Heart left ventricle (tissue), 16 donors: ENCODE data around the gene ZNF775. TPM values are rescaled to one million over a fixed set of nuclear protein-coding genes. Genes with fewer than 3 reads are reported as not detected.
"Not testable (repeated sequence)": the region's sequence is repeated elsewhere in the genome, so short reads cannot be mapped to it uniquely, and the experiment has no call there.

Experiments
- ATAC-seq, 4 donors: fragments of 200-7000 bp; cut with Tn5 transposase; one replicate each; pipeline ENCODE4 v1.9.1; 2020 to 2022; ENCODE audit warnings: moderate library complexity in 4 of 4, mild to moderate bottlenecking in 3 of 4, moderate number of reproducible peaks in 1 of 4
- DNase-seq, 5 donors: peaks; one replicate each; pipeline ENCODE4 v3.0.0-alpha.2; 2020
- H3K27ac ChIP-seq, 12 donors: fragments of 200-600 bp; sonication (generic) in 4 of 12; one replicate each; pipeline versions ENCODE4 v1.5.0 to v1.8.0; 2016 to 2022; ENCODE audit warnings: mild to moderate bottlenecking in 2 of 12
- H3K27me3 ChIP-seq, 9 donors: fragments of 200-600 bp; sonication (generic) in 2 of 9; one replicate each; pipeline versions ENCODE4 v1.5.1 to v1.8.0; 2016 to 2022; ENCODE audit warnings: mild to moderate bottlenecking in 3 of 9
- H3K36me3 ChIP-seq, 9 donors: fragments of 200-600 bp; sonication (generic) in 2 of 9; one replicate each; pipeline versions ENCODE4 v1.5.0 to v1.8.0; 2018 to 2022; ENCODE audit warnings: mild to moderate bottlenecking in 2 of 9
- H3K4me1 ChIP-seq, 12 donors: fragments of 200-600 bp; sonication (generic) in 4 of 12; one replicate each; pipeline versions ENCODE4 v1.5.0 to v1.8.0; 2016 to 2022; ENCODE audit warnings: mild to moderate bottlenecking in 3 of 12
- H3K4me3 ChIP-seq, 12 donors: fragments of 200-600 bp; sonication (generic) in 4 of 12; one replicate each; pipeline versions ENCODE4 v1.5.0 to v1.8.0; 2017 to 2022; ENCODE audit warnings: mild to moderate bottlenecking in 9 of 12, moderate library complexity in 4 of 12
- H3K9me3 ChIP-seq, 12 donors: fragments of 200-600 bp; sonication (generic) in 4 of 12; one replicate each; pipeline versions ENCODE4 v1.5.0 to v1.8.0; 2016 to 2022; ENCODE audit warnings: mild to moderate bottlenecking in 1 of 12
- POLR2A ChIP-seq, 2 donors: fragments of 450-650 bp; IDR thresholded peaks; one replicate each; pipeline ENCODE4 v1.6.1; 2017; ENCODE audit warnings: antibody characterized with exemption in 2 of 2, mild to moderate bottlenecking in 2 of 2, moderate library complexity in 2 of 2
- WGBS, 4 donors: extraction: QIAGEN DNeasy Blood & Tissue Kit in 2 of 4; methylation state at CpG; one replicate each; pipeline versions ENCODE4 v1.1.5 to v1.1.7; 2013 to 2018; 5-methylcytosine and 5-hydroxymethylcytosine counted together
- intact Hi-C, 10 donors: fragments of 100-400 bp; cut with DNase I; formaldehyde crosslinking; loops; one replicate each; pipeline versions ENCODE4 v1.11.1 to v1.14.2; 2022
- polyA plus RNA-seq, 2 donors: library from polyadenylated mRNA; stranded (reverse); fragments of 200-250 nt; gene quantifications; one replicate each; pipeline ENCODE4 v1.2.3, GENCODE V29; 2013
- total RNA-seq, 9 donors: library from RNA; depleted of rRNA in 2 of 9; stranded (reverse); fragments of >200 nt in 2 of 9; fragmentation: NEBNext Ultra II Directional in 3 of 9; extraction: Animal tissue kit (Norgen Biotek cat#: 25700) in 3 of 9; gene quantifications; one replicate each; pipeline versions ENCODE4 v1.1.0 to v1.2.4, GENCODE V29; 2016 to 2023
- TF ChIP-seq, protein P1 (sequence below), 12 donors: fragments of 200-600 bp; sonication (generic) in 4 of 12; IDR thresholded peaks; one replicate each; pipeline versions ENCODE4 v1.5.0 to v1.8.0; 2018 to 2022; ENCODE audit warnings: antibody characterized with exemption in 12 of 12, mild to moderate bottlenecking in 5 of 12
- donor health status: ischemic (EF 13 %, LVEDD 7.1; RV severe dilation, severe dysfunction).
- donor health status: healthy with polysubstance abuse.
- donor health status: DM: no; HTN: yes; CAD: no.
- donor health status: DM: no; HTN: no; CAD: no.
- donor health status: ischemic (EF 25% LVEDD 6.9; RV normal size, moderate dysfunction).
- donor health status: ischemic (EF 25% LVEDD 5.7; RV mildly dilated, moderate dysfunction).
- donor health status: healthy.
- donor health status: DM: yes; HTN: yes; CAD: no.
- donor health status: ischemic (EF 35%, LVEDD 5.7; RV mildly dilated, moderate dysfunction).
- donor health status: nonischemic (EF 11% LVEDD 7.7; RV severe dilation, severe dysfunction).
- donor health status: DM: yes; HTN: yes; CAD: no.
- donor health status: PGD.
- donor health status: ischemic (EF 29% LVEDD 5.4; RV normal size, mild dysfunction).
- donor health status: nonischemic (EF 23%, LVEDD 6.1; RV moderate dilation, normal function).

The ZNF775 gene
- total and polyA plus RNA-seq, 11 donors: 1.8 to 5.0 (median 3.3) TPM

DNA sequence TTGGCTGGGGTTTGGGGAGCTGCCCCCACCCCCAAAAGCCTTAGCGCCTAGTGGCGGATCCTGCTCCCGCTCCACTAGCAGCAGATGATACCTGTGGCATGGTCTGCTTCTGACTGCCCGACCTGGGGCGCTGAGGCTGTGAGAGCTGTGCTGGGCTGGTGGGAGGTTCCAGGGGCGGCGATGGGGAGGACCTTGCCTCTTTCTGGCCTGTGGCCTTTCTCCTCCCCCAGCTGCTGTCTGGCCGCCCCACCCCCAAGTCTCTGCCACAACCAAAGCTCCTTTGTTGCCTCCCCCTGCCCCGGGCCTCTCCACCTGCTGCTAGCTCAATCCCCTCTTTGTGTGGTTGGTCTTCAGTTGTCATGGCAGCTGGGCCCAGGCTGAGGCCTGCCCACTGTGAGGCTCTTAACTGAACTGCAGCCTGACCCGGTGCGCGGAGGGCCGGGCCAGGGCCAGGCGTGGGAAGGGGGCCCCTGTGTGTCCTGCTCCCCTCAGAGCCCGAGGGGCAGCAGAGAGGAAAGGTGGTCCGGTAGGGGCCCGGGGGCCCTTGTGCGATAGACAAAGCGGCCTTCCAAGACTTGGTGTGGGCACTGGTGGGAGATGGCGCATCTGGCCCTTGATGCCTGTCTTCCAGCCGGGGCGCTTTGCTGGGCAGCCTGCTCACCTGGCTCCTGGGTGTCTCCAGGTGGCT, 4.7 kb downstream of the ZNF775 start:
- 82 to 91% (median 83%) methylated on average over 19 to 22 of the region's 22 CpGs for WGBS, 4 donors
- Histone ChIP-seq H3K27me3 (no peaks in the 10 kb centered on the region), H3K36me3 (peaks cover 0 to 3% (median 0%) of the 10 kb centered on the region in 9 donors), H3K9me3 (no peaks in the 10 kb centered on the region), H3K27ac (peak overlapping the region in 1 of 12 donors; percentile 51), H3K4me1 (peaks cover 0 to 48% (median 13%) of the 10 kb centered on the region in 12 donors), H3K4me3 (no peak overlapping the region)
- ATAC-seq (no peak), DNase-seq (peak in 1 of 5 donors; percentile 47)
- intact Hi-C loops: no loop called here
- TF ChIP-seq, protein P1, sequence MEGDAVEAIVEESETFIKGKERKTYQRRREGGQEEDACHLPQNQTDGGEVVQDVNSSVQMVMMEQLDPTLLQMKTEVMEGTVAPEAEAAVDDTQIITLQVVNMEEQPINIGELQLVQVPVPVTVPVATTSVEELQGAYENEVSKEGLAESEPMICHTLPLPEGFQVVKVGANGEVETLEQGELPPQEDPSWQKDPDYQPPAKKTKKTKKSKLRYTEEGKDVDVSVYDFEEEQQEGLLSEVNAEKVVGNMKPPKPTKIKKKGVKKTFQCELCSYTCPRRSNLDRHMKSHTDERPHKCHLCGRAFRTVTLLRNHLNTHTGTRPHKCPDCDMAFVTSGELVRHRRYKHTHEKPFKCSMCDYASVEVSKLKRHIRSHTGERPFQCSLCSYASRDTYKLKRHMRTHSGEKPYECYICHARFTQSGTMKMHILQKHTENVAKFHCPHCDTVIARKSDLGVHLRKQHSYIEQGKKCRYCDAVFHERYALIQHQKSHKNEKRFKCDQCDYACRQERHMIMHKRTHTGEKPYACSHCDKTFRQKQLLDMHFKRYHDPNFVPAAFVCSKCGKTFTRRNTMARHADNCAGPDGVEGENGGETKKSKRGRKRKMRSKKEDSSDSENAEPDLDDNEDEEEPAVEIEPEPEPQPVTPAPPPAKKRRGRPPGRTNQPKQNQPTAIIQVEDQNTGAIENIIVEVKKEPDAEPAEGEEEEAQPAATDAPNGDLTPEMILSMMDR (IDR thresholded peaks at IDR 0.05): no peak
- TF ChIP-seq POLR2A (IDR thresholded peaks at IDR 0.05): no peak

DNA sequence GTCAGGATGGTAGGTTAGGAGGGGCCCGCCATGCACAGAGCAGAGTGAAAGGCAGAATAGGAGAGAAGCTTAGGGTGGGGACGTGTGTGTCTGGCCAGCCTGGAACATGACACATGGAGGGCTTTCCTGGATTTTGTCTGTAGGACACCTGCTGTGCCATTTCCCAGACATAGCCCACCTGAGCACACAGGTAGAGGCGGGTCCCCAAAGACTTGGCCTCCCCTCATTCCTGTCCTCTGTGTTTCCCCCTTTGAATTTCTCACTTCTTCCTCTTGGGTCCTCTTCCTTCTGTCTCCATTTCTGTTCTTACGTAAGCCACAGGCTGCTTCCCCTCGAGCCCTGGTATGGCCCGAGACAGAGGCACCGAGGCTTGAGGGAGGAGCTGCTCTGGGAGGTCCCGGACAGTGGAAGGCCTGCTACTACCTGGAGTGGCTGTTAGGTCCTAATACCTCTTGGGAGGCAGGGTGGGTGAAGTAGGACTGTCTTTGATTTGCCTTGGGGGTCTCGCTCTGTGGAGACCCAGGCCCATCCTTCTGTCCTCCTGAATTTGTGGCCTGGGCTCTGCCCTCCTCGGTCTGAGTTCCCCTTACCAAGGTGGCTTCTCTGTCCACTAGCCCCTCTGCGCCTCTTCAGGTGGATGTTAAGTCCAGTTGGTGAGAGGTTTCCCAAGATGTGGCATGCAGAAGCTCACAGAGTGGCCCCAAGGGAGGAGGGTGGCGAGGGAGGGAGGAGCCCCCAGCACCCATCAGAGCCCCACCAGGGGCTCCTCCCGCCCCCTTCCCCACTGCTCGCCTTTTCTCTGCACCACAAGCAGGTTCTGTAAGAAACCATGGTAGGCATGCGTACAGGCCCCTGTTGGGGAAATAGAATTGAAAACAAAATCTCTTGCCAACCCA, 5.5 kb downstream of the ZNF775 start:
- H3K36me3 ChIP-seq: peaks cover 0 to 3% (median 0%) of the 10 kb centered on the region in 9 donors
- ATAC-seq: no peak
- intact Hi-C loops: no loop called here
- peak in 1 of 5 donors; percentile 41 for DNase-seq
- 86 to 92% (median 90%) methylated on average over 15 of the region's 15 CpGs for WGBS, 4 donors
- no peaks in the 10 kb centered on the region for H3K27me3 ChIP-seq
- peaks cover 0 to 53% (median 12%) of the 10 kb centered on the region in 12 donors for H3K4me1 ChIP-seq
- H3K27ac ChIP-seq: peak overlapping the region in 1 of 12 donors; percentile 51
- no peaks in the 10 kb centered on the region for H3K9me3 ChIP-seq
- TF ChIP-seq, protein P1 (IDR thresholded peaks at IDR 0.05): no peak
- no peak for TF ChIP-seq POLR2A (IDR thresholded peaks at IDR 0.05)
- no peak overlapping the region for H3K4me3 ChIP-seq

DNA sequence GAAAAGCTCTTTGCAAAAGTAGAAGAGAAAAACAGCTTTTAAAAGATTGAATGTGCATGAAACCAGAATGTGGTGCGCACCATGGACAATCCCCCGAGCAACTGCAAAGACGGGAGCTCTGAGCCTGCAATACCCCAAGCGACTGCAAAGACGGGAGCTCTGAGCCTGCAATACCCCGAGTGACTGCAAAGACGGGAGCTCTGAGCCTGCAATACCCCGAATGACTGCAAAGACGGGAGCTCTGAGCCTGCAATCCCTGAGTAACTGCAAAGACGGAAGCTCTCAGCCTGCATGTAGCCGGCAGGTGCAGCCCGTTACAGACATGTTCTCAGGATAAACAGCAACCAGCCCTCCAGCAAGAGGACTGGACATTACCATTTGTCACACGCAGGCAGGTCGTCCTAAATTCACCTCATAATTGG, 6.2 kb downstream of the ZNF775 start:
- peaks cover 0 to 47% (median 6%) of the 10 kb centered on the region in 12 donors for H3K4me1 ChIP-seq
- intact Hi-C loops: no loop called here
- H3K27me3 ChIP-seq: no peaks in the 10 kb centered on the region
- ATAC-seq (no peak), DNase-seq (peak in 1 of 5 donors; percentile 38)
- WGBS, 4 donors: 72 to 81% (median 80%) methylated on average over 14 of the region's 14 CpGs
- H3K36me3 ChIP-seq: peaks cover 0 to 7% (median 0%) of the 10 kb centered on the region in 9 donors
- no peak overlapping the region for H3K27ac ChIP-seq
- TF ChIP-seq, protein P1 (IDR thresholded peaks at IDR 0.05): no peak
- no peaks in the 10 kb centered on the region for H3K9me3 ChIP-seq
- H3K4me3 ChIP-seq: no peak overlapping the region

DNA sequence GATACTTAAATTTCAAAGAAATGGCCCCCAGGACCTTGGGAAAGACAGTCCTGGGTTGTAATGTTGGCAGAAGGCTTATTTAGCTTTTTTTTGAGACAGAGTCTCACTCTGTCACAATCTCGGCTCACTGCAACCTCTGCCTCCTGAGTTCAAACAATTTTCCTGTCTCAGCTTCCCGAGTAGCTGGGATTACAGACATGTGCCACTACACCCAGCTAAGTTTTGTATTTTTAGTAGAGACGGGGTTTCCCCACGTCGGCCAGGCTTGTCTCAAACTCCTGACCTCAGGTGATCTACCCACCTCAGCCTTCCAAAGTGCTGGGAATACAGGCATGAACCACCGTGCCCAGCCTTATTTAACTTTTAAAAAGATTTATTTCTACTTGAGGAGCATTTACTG, 6.8 kb downstream of the ZNF775 start:
- H3K4me3 ChIP-seq, H3K9me3 ChIP-seq, DNase-seq, H3K27me3 ChIP-seq, intact Hi-C loops, ATAC-seq: not testable (repeated sequence)
- peaks cover 0 to 41% (median 2%) of the 10 kb centered on the region in 12 donors for H3K4me1 ChIP-seq
- peaks cover 0 to 13% (median 0%) of the 10 kb centered on the region in 9 donors for H3K36me3 ChIP-seq
- peak overlapping the region in 1 of 12 donors; percentile 6 for H3K27ac ChIP-seq
- 33 to 44% (median 38%) methylated on average over 6 of the region's 6 CpGs for WGBS, 4 donors
